Dedifferentiated amniotic fluid mesenchymal stem cell (primary cell): ENCODE data around the gene ZRANB3.
A peak's percentile ranks its signal among the peaks of the same experiment; 100 is the strongest.
"Not testable (repeated sequence)": the region's sequence is repeated elsewhere in the genome, so short reads cannot be mapped to it uniquely, and the experiment has no call there.

Experiments used
- DNase-seq: peaks from one replicate; pipeline ENCODE4 v3.0.0-alpha.2; 2016; ENCODE audit errors: extremely low spot score

ZRANB3 gene

DNA sequence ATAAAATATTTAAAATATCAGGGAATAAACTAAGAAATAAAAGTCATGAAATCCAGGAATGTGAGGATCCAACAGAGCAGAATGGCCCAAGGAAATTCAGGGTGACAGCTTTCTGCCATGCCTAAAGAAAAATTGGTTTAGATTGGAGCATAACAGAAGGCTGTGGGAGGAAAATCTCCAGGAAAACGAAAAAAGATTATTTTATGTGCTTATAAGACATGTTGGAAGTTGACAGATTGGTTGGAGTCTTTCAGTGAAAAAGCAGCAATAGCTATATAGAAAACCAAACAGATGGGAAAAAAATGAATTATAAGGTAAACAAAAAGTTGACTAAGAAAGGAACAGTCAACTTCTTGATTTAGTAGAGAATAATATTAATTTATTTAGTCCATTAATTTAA is 203.9 kb downstream of the ZRANB3 start:
- no peak for DNase-seq

DNA sequence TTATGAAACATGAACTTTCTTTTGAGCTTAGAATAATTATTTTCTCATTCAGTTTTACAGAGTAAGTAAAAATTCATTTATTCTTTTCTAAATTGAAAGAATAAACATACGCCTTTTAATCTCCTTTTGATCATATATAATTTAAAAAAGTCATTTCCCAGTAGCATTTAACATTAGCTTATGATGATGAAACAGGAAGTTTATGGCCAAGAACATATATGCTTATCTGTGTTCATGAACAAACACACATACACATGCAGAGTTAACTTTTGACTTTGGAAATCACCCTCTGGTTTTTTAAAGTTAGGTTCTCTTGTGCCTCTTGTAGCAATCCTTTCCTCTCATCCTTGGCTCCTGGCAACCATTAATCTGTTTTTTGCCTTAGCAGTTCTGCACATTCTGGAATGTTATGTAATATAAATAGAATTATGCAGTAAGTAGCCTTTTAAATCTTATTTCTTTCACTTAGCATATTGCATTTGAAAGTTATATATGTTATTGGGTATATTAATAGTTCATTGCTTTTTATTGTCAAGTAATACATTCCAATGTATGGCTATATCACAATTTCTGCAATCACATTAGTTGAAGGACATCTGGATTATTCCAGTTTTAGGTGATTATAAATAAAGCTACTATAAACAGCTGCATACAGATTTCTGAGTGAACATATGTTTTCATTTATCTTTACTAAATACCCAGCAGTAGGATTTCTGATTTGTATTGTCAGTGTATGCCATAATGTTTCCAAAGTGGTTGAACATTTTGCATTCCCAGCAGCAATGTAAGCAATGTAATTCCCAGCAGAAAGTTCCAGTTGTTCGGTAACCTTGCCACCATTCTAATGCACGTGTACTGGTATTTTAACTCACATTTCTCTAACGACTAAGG is 210.3 kb downstream of the ZRANB3 start:
- no peak for DNase-seq

DNA sequence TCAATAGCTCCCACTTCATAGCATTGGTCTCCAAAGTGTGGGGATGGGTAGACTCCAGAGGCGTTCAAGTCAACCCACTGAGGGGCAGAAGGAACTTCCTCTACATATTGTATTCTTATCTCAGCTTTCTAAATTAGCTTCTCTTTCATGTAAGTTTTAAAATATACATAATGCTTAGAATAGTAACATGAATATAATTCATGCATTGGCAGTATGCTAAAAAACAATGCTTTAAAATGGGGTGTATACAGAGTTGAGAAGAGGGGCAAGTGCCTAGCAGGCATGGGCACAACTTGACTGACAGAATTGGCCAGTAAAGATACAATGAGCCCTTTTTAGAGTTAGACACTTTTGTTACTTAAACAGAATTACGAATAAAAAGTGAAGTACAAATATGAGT is 212.2 kb downstream of the ZRANB3 start:
- DNase-seq: no peak

DNA sequence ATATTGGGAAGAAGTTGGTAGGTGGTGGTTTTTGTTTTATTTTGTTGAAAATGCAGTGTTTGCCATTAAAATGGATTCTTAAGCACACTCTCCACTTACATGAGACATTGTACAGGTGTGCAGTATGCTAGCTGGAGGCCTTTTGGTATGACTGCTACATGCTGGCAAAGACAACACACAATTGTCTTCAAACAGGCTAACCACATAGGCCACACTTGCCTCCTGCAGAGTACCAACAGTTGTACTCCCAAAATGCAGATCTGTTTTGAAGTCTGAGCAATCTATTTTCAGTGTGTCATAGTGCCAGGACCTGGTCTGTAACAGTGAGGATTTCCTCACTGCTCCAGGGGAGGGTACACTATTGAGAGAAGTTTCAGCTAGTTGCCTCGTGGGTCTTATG is 213.6 kb downstream of the ZRANB3 start:
- no peak for DNase-seq

DNA sequence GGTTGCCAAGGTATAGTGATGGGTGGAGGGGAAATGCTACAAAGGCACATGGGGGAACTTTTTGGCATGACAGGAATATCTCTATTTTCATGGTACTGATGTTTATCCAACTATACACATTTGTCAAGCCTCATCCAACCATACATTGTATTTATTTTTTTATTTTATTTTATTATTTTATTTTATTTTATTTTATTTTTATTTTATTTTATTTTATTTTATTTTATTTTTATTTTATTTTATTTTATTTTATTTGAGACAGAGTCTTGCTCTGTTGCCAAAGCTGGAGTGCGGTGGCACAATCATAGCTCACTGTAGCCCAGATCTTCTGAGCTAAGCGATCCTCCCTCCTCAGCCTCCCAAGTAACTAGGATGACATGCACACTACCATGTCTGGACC is 219.1 kb downstream of the ZRANB3 start:
- DNase-seq: no peak

DNA sequence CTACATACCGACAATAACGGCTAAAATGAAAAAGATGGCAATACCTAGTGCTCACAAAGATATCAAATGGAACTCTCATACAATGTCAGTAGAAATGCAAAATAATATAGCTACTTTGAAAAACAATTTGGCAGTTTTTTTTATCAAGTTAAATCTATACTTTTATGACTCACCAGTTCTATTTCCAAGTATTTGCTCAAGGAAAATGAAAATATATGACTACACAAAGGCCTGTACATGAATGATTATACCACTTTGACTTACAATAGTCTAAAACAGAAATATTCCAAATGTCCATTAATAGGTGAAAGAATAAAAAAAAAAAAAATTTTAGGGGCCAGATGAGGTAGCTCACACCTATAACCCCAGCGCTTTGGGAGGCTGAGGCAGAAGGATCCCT is 219.8 kb downstream of the ZRANB3 start:
- no peak for DNase-seq

DNA sequence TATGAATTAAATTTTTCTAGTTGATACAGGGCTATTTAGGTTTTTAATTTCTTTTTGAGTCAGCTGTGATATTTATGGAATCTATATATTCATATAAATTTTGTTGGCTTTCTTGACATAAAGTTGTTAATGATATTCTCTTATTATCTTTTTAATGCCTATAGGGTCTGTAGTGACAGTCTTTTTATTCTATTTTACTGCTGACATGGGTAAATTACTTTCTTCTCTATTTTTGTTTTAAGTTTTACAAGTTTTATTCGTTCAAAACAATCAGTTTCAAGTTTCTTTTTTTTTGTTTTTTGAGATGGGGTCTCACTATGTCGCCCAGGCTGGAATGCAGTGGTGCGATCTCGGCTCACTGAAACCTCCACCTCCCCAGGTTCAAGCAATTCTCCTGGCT is 226.3 kb downstream of the ZRANB3 start:
- no peak for DNase-seq

DNA sequence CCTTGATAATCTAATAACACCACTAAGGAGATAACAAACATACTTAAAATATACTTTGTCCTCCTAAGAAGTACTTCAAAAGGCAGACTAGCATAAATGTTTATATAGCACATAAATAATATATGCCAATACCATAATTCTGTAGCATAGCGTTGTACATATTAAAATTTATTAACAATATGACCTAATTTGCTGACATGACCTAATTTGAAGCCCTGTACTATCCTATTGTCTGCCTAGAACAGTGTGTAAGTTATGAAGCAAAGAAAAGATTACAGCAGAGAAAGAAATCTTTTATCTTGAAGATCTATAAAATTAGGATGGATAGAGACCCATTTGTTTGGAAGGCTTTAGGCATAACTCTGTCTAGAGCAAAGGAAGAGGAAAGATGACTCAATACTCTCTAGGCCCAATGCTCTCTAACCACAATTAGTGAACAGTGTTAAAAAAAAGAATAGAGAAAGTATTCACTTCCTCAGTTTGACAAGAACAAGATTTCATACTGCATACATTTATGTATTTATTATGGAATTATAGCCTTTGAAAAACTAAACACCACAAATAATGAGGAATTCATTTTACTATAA is 231.3 kb downstream of the ZRANB3 start:
- DNase-seq: no peak

DNA sequence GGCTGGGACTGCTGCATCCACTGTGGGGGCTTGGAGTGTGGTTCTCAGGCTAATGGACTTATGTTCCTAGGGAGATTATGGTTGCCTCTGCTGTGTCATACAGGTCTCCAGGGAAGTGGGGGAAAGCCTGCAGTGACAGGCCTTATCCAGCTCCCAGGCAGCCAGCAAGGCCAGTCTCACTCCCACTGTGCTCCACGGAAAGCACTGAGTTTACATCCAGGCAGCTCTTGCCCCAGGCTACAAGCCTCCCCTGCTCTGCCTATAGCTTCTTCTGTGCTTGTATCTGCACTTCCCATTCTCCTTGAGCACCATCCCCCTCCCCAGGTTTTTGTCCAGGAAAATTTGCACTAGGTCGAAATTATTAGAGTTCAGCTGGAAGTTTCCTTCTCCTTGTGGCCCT is 231.9 kb downstream of the ZRANB3 start:
- DNase-seq: no peak

DNA sequence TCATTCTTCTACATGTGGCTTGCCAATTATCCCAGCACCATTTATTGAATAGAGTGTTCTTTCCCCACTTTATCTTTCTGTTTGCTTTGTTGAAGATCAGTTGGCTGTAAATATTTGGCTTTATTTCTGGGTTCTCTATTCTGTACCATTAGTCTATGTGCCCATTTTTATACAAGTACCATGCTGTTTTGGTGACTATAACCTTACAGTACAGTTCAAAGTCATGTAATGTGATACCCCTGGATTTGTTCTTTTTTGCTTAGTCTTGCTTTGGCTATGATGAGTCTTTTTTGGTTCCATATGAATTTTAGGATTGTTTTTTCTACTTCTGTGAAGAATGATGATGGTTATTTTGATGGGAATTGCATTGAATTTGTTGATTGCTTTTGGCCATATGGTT is 243.9 kb downstream of the ZRANB3 start:
- not testable (repeated sequence) for DNase-seq

DNA sequence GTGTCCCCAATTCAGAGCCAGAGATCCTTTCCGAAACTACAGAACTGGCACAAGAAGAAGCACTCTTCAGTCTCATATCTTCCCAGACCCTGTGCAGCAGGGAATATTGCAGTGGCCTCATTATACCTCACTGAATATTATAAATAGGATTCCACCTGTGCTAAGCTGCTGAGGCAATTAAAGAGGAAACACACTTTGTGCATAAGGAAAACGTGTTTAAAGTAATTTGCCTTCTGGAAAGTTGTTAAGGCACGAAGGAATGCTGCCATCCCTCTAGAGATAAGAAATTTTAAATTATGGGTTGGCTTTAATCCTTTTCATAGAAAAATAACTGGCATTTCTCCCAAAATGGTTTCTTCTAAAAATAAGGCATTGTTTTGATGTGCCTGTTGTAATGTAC is 245.6 kb downstream of the ZRANB3 start:
- DNase-seq: no peak

DNA sequence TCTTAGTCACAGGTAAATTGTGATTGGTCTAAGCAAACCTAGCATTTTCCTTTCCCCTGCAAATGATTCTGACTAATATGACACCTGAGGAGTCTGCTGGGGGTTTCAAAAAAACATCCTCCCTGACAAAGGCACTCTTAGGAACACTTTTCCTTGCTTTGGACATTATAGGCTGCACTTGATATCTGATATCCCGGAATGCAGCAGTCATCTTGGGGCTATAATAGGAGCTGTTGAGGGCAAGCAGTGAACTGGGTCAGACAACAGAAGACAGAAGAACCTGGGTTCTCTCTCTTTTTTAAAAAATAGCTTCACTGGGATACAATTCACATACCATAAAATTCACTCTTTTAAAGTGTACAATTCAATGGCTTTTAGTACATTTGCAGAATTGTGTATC is 249.6 kb downstream of the ZRANB3 start:
- no peak for DNase-seq

DNA sequence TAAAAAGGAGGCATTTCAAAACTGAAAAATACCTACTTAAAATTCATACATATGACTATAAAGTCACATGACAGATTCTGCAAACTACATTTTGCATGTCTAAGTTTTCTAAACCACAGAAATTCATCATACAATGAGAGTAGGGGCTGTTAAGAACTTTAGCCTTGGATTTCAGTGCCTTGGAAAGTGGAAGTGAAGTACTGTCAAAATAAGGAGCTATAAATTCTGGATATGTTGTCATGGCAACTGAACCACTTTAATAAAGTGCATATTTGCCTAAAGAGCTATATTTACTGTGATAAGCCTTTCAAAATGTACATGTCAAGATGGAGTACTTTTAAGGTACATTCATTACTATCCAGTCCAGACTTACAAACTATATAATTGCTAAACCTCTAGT is 251.8 kb downstream of the ZRANB3 start:
- DNase-seq: no peak

DNA sequence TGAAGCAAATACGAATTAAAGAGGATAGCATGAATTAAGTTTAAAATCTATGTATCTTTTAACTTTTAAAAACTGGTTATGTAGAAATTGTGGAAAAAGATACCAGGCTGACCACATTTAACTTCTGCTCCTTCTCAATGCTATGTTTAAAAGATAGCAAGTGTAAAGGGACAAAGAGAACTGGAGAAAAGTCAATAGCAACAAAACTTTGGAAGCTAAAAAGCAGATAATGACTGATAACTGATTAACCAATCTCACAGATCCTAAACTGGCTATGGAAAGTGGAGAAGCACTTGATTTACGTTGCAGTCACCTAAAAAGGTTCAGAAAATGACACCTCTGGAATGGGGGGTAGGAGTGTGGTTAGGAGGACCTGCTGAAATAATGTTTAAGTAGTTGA is 254.5 kb downstream of the ZRANB3 start:
- DNase-seq: no peak

DNA sequence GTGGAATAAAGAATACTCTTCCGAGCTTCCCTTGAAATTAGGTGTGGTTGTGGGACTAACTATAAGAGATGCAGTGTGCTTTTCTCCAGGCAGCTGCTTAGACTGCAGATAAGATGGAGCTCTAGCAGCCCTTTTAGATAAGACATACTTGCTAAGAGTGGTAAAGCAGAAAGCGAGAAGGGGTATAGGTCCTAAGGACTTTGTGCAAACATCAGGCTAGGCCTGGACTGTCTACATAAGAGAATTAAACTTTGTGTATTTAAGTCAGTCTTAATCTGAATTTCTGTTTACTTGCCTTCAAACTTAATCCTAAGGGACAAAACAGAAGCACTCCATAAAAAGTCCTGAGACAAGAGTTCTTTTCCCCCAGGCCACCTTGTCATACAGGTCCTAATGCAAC is 260.0 kb downstream of the ZRANB3 start:
- DNase-seq: no peak

DNA sequence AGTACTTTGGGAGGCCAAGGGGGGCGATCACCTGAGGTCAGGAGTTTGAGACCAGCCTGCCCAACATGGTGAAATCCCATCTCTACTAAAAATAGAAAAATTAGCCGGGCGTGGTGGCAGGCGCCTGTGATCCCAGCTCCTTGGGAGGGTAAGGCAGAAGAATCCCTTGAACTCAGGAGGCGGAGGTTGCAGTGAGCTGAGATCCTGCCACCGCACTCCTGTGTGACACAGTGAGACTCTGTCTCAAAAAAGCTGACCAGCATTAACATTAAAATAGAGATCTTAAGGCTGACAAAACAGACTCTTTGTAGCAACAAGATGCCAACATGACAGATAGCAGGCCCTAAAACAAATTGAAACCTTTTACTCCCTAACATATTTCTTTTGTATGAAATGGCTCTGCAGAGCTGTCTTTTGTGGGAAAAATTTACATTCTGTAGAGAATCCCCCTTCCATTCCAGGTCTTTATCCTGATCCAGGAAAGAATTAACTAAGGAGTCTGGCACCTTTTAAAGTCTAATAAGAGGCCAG is 265.0 kb downstream of the ZRANB3 start:
- no peak for DNase-seq

DNA sequence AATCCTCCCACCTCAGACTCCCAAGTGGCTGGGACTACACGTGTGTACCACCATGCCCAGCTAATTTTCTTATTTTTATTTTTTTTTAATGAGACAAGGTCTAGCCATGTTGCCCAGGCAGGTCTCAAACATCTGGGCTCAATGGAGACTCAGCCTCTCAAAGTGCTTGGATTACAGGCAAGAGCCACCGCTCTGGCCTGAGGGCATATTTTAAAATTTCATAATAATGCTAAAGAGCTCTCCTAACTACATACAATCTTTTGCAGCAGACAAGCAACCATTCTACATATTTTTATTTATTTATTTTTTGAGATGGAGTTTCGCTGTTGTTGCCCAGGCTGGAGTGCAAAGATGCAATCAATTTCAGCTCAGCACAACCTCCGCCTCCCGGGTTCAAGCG is 271.9 kb downstream of the ZRANB3 start:
- no peak for DNase-seq

DNA sequence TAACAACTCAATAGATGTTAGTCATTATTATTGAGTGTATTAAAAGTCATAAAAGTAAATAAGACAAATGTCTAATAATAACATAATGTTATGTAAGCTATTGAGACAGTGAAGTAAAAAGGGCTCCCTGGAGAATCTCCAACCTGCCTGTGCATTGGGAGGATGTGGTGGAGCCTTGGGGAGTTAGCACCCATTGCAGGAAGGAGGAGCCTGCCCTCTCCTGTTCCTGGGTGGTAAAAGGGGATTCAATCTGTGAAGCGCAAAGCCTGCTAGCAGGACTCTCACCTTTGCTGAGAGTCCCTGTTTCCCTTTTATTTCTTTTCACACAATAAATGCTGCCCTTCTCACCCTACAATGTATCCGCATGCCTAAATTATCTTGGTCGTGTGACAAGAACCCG is 272.8 kb downstream of the ZRANB3 start:
- no peak for DNase-seq

DNA sequence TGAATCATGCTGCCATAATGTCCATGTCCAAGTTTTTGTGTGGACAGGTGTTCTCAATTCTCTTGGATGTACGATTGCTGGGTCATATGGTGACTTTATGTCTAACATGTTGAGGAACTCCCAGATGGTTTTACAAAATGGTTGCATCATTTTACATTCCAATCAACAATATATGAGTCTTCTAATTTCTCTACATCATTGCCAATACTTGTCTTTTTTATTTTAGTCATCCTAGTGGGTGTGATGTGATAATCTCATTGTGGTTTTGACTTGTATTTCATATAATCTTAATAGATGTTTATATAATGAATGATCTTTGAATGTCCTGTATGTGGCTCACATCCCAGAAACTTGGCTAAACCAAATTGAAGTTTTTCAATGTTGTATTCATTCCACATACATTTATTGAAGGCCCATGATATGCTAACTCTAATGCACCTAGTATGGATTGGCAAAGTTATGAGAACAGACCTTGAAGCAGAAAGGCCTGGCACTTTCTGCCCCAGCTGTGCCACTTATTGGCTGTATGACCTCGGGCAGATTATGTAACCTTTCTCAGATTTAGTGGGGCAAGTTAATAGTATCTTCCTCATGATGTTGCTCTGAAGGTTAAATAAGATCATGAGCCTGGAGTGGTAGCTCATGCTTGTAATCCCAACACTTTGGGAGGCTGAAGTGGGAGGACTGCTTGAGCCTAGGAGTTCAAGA is 273.5 kb downstream of the ZRANB3 start:
- peak; percentile 29 for DNase-seq

DNA sequence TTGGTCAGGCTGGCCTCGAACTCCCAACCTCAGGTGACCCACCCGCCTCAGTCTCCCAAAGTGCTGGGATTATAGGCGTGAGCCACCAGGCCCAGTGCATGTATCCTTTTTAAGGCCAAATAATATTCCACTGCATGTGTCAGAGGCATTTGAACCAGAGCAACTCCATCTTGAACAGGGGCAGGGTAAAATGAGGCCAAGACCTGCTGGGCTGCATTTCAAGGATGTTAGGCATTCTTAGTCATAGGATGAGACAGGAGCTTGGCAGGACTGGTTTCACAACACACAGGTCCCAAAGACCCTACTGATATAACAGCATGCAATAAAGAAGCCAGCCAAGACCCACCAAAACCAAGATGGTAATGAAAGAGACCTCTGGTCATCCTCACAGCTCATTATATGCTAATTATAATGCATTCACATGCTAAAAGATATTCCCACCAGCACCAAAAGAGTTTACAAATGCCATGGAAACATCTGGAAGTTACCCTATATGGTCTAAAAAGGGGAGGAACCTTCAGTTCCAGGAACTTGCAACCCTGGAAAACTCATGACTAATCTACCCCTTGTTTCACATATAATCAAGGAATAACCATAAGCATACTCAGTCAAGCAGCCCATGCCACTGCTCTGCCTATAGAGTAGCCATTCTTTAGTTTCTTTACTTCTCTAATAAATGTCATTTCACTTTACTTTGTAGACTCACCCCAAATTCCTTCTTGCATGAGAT is 274.3 kb downstream of the ZRANB3 start:
- no peak for DNase-seq

DNA sequence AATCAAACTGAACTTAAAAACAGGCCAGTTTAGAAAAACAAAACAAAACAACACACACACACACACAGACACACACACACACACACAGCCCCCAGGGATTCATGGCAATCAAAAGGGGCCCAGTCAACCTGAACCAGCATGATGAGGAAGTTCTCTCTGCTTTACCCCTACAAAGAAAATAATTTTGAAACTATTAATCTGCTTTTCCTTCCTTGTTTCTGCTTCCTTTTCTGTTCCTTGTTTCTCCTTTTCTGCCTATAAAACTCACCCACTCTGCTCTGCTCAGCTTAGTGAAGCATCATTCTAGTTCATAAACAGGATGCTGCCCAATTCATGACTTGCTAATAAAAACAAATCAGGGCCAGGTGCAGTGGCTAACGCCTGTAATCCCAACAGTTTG is 275.8 kb downstream of the ZRANB3 start:
- no peak for DNase-seq
